ENCODE measurements around the gene RERE. TPM values are rescaled to one million over a fixed set of nuclear protein-coding genes. Genes with fewer than 3 reads are reported as not detected.

Gene RERE
- total and polyA plus RNA-seq, 4 donors, result 116 to 434 (median 161) TPM

- Histone ChIP-seq H3K4me1 (ENCODE audit: control insufficient read depth, insufficient read depth, low read length) (peaks cover 32% of the 10 kb centered on the region), H3K9me3 (ENCODE audit: control insufficient read depth, insufficient read depth, low read length) (no peaks in the 10 kb centered on the region), H3K4me3 (ENCODE audit: low read depth, low read length) (no peak overlapping the region), H3K27me3 (ENCODE audit: control insufficient read depth, insufficient read depth, low read length) (no peaks in the 10 kb centered on the region), H3K27ac (ENCODE audit: low read depth, low read length) (peak overlapping the region; percentile 87), H3K36me3 (ENCODE audit: control insufficient read depth, insufficient read depth, low read length) (peaks cover 12% of the 10 kb centered on the region)
- DNase-seq (ENCODE audit: low read depth in 4 of 6, low spot score in 6 of 6), result peak in 2 of 6 donors; percentile 86 to 90
- 8% methylated on average over 2 of the region's 9 CpGs for WGBS (ENCODE audit: insufficient coverage)
Observed at GRCh38 chr1:8408151-8408839, 409.1 kb downstream of the RERE start.

- peaks cover 13% of the 10 kb centered on the region for H3K36me3 ChIP-seq (ENCODE audit: control insufficient read depth, insufficient read depth, low read length)
- no peaks in the 10 kb centered on the region for H3K9me3 ChIP-seq (ENCODE audit: control insufficient read depth, insufficient read depth, low read length)
- WGBS (ENCODE audit: insufficient coverage), result 18% methylated on average over 4 of the region's 5 CpGs
- DNase-seq (ENCODE audit: low read depth in 4 of 6, low spot score in 6 of 6), result no peak
- H3K4me3 ChIP-seq (ENCODE audit: low read depth, low read length), result no peak overlapping the region
- no peaks in the 10 kb centered on the region for H3K27me3 ChIP-seq (ENCODE audit: control insufficient read depth, insufficient read depth, low read length)
- peak overlapping the region; percentile 87 for H3K27ac ChIP-seq (ENCODE audit: low read depth, low read length)
- H3K4me1 ChIP-seq (ENCODE audit: control insufficient read depth, insufficient read depth, low read length), result peaks cover 31% of the 10 kb centered on the region
Observed at GRCh38 chr1:8407652-8408051, 409.8 kb downstream of the RERE start.

- no peaks in the 10 kb centered on the region for H3K9me3 ChIP-seq (ENCODE audit: control insufficient read depth, insufficient read depth, low read length)
- H3K4me1 ChIP-seq (ENCODE audit: control insufficient read depth, insufficient read depth, low read length), result peaks cover 31% of the 10 kb centered on the region
- peaks cover 16% of the 10 kb centered on the region for H3K36me3 ChIP-seq (ENCODE audit: control insufficient read depth, insufficient read depth, low read length)
- H3K27me3 ChIP-seq (ENCODE audit: control insufficient read depth, insufficient read depth, low read length), result no peaks in the 10 kb centered on the region
- WGBS (ENCODE audit: insufficient coverage), result 94% methylated on average over 2 of the region's 4 CpGs
- H3K4me3 ChIP-seq (ENCODE audit: low read depth, low read length), result no peak overlapping the region
- no peak overlapping the region for H3K27ac ChIP-seq (ENCODE audit: low read depth, low read length)
- no peak for DNase-seq (ENCODE audit: low read depth in 4 of 6, low spot score in 6 of 6)
Observed at GRCh38 chr1:8406960-8407359, 410.5 kb downstream of the RERE start.

- 96% methylated on average over 3 of the region's 7 CpGs for WGBS (ENCODE audit: insufficient coverage)
- peaks cover 18% of the 10 kb centered on the region for H3K36me3 ChIP-seq (ENCODE audit: control insufficient read depth, insufficient read depth, low read length)
- peaks cover 29% of the 10 kb centered on the region for H3K4me1 ChIP-seq (ENCODE audit: control insufficient read depth, insufficient read depth, low read length)
Observed at GRCh38 chr1:8406011-8406410, 411.4 kb downstream of the RERE start.

GRCh38 chr1:8404460-8405370 lies 412.7 kb downstream of the RERE start:
- no peak overlapping the region for H3K27ac ChIP-seq (ENCODE audit: low read depth, low read length)
- no peaks in the 10 kb centered on the region for H3K27me3 ChIP-seq (ENCODE audit: control insufficient read depth, insufficient read depth, low read length)
- H3K4me1 ChIP-seq (ENCODE audit: control insufficient read depth, insufficient read depth, low read length), result peaks cover 18% of the 10 kb centered on the region
- no peak overlapping the region for H3K4me3 ChIP-seq (ENCODE audit: low read depth, low read length)
- no peaks in the 10 kb centered on the region for H3K9me3 ChIP-seq (ENCODE audit: control insufficient read depth, insufficient read depth, low read length)
- 99% methylated on average over 6 of the region's 10 CpGs for WGBS (ENCODE audit: insufficient coverage)
- no peak for DNase-seq (ENCODE audit: low read depth in 4 of 6, low spot score in 6 of 6)
- peaks cover 15% of the 10 kb centered on the region for H3K36me3 ChIP-seq (ENCODE audit: control insufficient read depth, insufficient read depth, low read length)

More at GRCh38 chr1:8406011-8406410, 411.4 kb downstream of the RERE start:
- Histone ChIP-seq H3K27ac (ENCODE audit: low read depth, low read length) (no peak overlapping the region), H3K9me3 (ENCODE audit: control insufficient read depth, insufficient read depth, low read length) (no peaks in the 10 kb centered on the region), H3K4me3 (ENCODE audit: low read depth, low read length) (no peak overlapping the region), H3K27me3 (ENCODE audit: control insufficient read depth, insufficient read depth, low read length) (no peaks in the 10 kb centered on the region)
- no peak for DNase-seq (ENCODE audit: low read depth in 4 of 6, low spot score in 6 of 6)

- H3K36me3 ChIP-seq (ENCODE audit: control insufficient read depth, insufficient read depth, low read length), result peaks cover 15% of the 10 kb centered on the region
- no peaks in the 10 kb centered on the region for H3K9me3 ChIP-seq (ENCODE audit: control insufficient read depth, insufficient read depth, low read length)
- 97% methylated on average over 8 of the region's 13 CpGs for WGBS (ENCODE audit: insufficient coverage)
- DNase-seq (ENCODE audit: low read depth in 4 of 6, low spot score in 6 of 6), result no peak
- H3K4me3 ChIP-seq (ENCODE audit: low read depth, low read length), result no peak overlapping the region
- H3K27me3 ChIP-seq (ENCODE audit: control insufficient read depth, insufficient read depth, low read length), result no peaks in the 10 kb centered on the region
- H3K27ac ChIP-seq (ENCODE audit: low read depth, low read length), result no peak overlapping the region
- H3K4me1 ChIP-seq (ENCODE audit: control insufficient read depth, insufficient read depth, low read length), result peaks cover 8% of the 10 kb centered on the region
Observed at GRCh38 chr1:8402109-8402710, 415.2 kb downstream of the RERE start.

- H3K4me3 ChIP-seq (ENCODE audit: low read depth, low read length), result no peak overlapping the region
- WGBS (ENCODE audit: insufficient coverage), result no CpG with 5 or more reads among the region's 5 CpGs
- DNase-seq (ENCODE audit: low read depth in 4 of 6, low spot score in 6 of 6), result no peak
- H3K4me1 ChIP-seq (ENCODE audit: control insufficient read depth, insufficient read depth, low read length), result peaks cover 5% of the 10 kb centered on the region
- peaks cover 6% of the 10 kb centered on the region for H3K36me3 ChIP-seq (ENCODE audit: control insufficient read depth, insufficient read depth, low read length)
- H3K27ac ChIP-seq (ENCODE audit: low read depth, low read length), result no peak overlapping the region
- H3K27me3 ChIP-seq (ENCODE audit: control insufficient read depth, insufficient read depth, low read length), result no peaks in the 10 kb centered on the region
- H3K9me3 ChIP-seq (ENCODE audit: control insufficient read depth, insufficient read depth, low read length), result no peaks in the 10 kb centered on the region
Observed at GRCh38 chr1:8398677-8399076, 418.8 kb downstream of the RERE start.

GRCh38 chr1:8398086-8398485 lies 419.4 kb downstream of the RERE start:
- WGBS (ENCODE audit: insufficient coverage), result 86% methylated on average over 2 of the region's 2 CpGs
- H3K4me1 ChIP-seq (ENCODE audit: control insufficient read depth, insufficient read depth, low read length), result peaks cover 5% of the 10 kb centered on the region
- peak overlapping the region; percentile 88 for H3K27ac ChIP-seq (ENCODE audit: low read depth, low read length)

GRCh38 chr1:8397511-8397910 lies 419.9 kb downstream of the RERE start:
- no peak for DNase-seq (ENCODE audit: low read depth in 4 of 6, low spot score in 6 of 6)
- 47% methylated on average over 2 of the region's 2 CpGs for WGBS (ENCODE audit: insufficient coverage)
- H3K36me3 ChIP-seq (ENCODE audit: control insufficient read depth, insufficient read depth, low read length), result peaks cover 4% of the 10 kb centered on the region
- H3K9me3 ChIP-seq (ENCODE audit: control insufficient read depth, insufficient read depth, low read length), result no peaks in the 10 kb centered on the region
- peak overlapping the region; percentile 88 for H3K27ac ChIP-seq (ENCODE audit: low read depth, low read length)
- H3K4me3 ChIP-seq (ENCODE audit: low read depth, low read length), result no peak overlapping the region
- H3K27me3 ChIP-seq (ENCODE audit: control insufficient read depth, insufficient read depth, low read length), result no peaks in the 10 kb centered on the region
- H3K4me1 ChIP-seq (ENCODE audit: control insufficient read depth, insufficient read depth, low read length), result peaks cover 5% of the 10 kb centered on the region

More at GRCh38 chr1:8398086-8398485, 419.4 kb downstream of the RERE start:
- H3K27me3 ChIP-seq (ENCODE audit: control insufficient read depth, insufficient read depth, low read length), result no peaks in the 10 kb centered on the region
- no peak overlapping the region for H3K4me3 ChIP-seq (ENCODE audit: low read depth, low read length)
- no peaks in the 10 kb centered on the region for H3K9me3 ChIP-seq (ENCODE audit: control insufficient read depth, insufficient read depth, low read length)
- DNase-seq (ENCODE audit: low read depth in 4 of 6, low spot score in 6 of 6), result no peak
- peaks cover 6% of the 10 kb centered on the region for H3K36me3 ChIP-seq (ENCODE audit: control insufficient read depth, insufficient read depth, low read length)
